T47D (cell line): Measurements from ENCODE around the gene ANK3.
"Not testable (repeated sequence)": the region's sequence is repeated elsewhere in the genome, so short reads cannot be mapped to it uniquely, and the experiment has no call there.

ENCODE experiments used
- DNase-seq, 2 experiments: peaks; one replicate each; pipeline versions ENCODE4 v3.0.0 to v3.0.0-alpha.2; 2011 to 2012; ENCODE audit warnings: low read depth in 1 of 2, low spot score in 1 of 2
- JUND ChIP-seq: IDR thresholded peaks from 2 replicates; pipeline ENCODE4 v1.6.1; 2012; ENCODE audit warnings: low read depth
- in situ Hi-C: cut with HindIII; loops from 2 replicates; pipeline ENCODE4 v1.10.0; 2016; ENCODE audit warnings: low sequenced_read_pairs, low pct_unique_long_range_greater_than_20kb

The ANK3 gene

GRCh38 chr10:60042914-60043313 is 346.8 kb downstream of the ANK3 start:
- in situ Hi-C loops, result no loop called here
- no peak for TF ChIP-seq JUND
- no peak for DNase-seq

GRCh38 chr10:60042262-60042661 is 347.4 kb downstream of the ANK3 start:
- no peak for DNase-seq
- in situ Hi-C loops, result no loop called here
- no peak for TF ChIP-seq JUND

- DNase-seq, result no peak
- no peak for TF ChIP-seq JUND
- in situ Hi-C loops, result no loop called here
Measured at GRCh38 chr10:60041489-60042133, 348.1 kb downstream of the ANK3 start.

- in situ Hi-C loops, result no loop called here
- TF ChIP-seq JUND, result no peak
- peak in 1 of 2 experiments; percentile 35 for DNase-seq
Measured at GRCh38 chr10:60040014-60040662, 349.5 kb downstream of the ANK3 start.

GRCh38 chr10:60035984-60036383 is 353.7 kb downstream of the ANK3 start:
- no peak for DNase-seq
- in situ Hi-C loops, result no loop called here
- TF ChIP-seq JUND, result no peak

- DNase-seq, in situ Hi-C loops: not testable (repeated sequence)
Measured at GRCh38 chr10:60035375-60035774, 354.3 kb downstream of the ANK3 start.

- in situ Hi-C loops, result no loop called here
- DNase-seq, result peak; percentile 51 to 89
Measured at GRCh38 chr10:60032723-60033122, 357.0 kb downstream of the ANK3 start.

GRCh38 chr10:60031664-60032063 is 358.0 kb downstream of the ANK3 start:
- in situ Hi-C loops, result no loop called here
- DNase-seq, result peak in 1 of 2 experiments; percentile 26
- TF ChIP-seq JUND, result no peak

More at GRCh38 chr10:60032723-60033122, 357.0 kb downstream of the ANK3 start:
- no peak for TF ChIP-seq JUND

GRCh38 chr10:60031183-60031582 is 358.5 kb downstream of the ANK3 start:
- in situ Hi-C loops, result no loop called here

GRCh38 chr10:60029475-60029874 is 360.2 kb downstream of the ANK3 start:
- in situ Hi-C loops, result no loop called here
- TF ChIP-seq JUND, result no peak
- DNase-seq, result no peak

More at GRCh38 chr10:60031183-60031582, 358.5 kb downstream of the ANK3 start:
- no peak for TF ChIP-seq JUND
- DNase-seq, result no peak

GRCh38 chr10:60028081-60028480 is 361.6 kb downstream of the ANK3 start:
- no peak for DNase-seq
- in situ Hi-C loops, result no loop called here
- TF ChIP-seq JUND, result no peak

- no peak for TF ChIP-seq JUND
- DNase-seq, result no peak
- in situ Hi-C loops, result no loop called here
Measured at GRCh38 chr10:60025279-60025678, 364.4 kb downstream of the ANK3 start.

GRCh38 chr10:60024506-60024905 is 365.2 kb downstream of the ANK3 start:
- no peak for TF ChIP-seq JUND
- in situ Hi-C loops, result no loop called here
- no peak for DNase-seq
